HCT116 (cell line): ENCODE measurements around the gene SV2A.
"Not testable (repeated sequence)": the region's sequence is repeated elsewhere in the genome, so short reads cannot be mapped to it uniquely, and the experiment has no call there.

Experiments used
- POLR2A ChIP-seq: IDR thresholded peaks from 2 replicates; pipeline ENCODE4 v1.7.0; 2011; ENCODE audit warnings: borderline replicate concordance; ENCODE audit not compliant: insufficient read depth, insufficient read length; ENCODE audit errors: extremely low read depth
- RAD21 ChIP-seq: IDR thresholded peaks from 2 replicates; pipeline ENCODE4 v1.6.1; 2012; ENCODE audit warnings: low read depth, mild to moderate bottlenecking

DNA sequence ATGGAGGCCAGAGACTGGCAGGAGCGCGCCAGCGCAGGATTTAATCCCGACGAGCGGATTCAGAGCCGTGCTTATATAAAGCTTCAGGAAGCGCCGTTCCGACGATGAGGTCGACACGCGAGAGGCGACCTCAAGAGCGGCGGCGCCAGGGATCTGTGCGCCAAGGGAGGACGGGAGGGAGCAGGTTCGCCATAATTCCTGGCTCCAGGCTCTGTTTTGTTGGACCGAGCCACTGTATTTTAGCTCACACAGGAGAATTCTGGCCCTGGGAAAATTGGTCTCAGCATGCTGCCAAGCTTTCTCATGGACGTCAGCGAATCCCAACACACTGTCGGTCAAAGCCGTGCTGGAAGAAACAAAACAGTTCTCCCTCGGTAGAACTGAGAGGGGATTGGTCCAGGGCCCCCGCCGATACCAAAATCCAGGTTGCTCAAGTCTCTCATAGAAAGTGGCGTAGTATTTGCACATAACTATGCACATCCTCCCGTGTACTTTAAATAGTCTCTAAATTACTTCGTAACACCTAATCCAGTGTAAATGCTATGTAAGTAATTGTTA lies 56.1 kb downstream of the SV2A start:
- TF ChIP-seq POLR2A, RAD21: not testable (repeated sequence)
